ENCODE results near the gene ARHGAP22. TPM values are rescaled to one million over a fixed set of nuclear protein-coding genes. Genes with fewer than 3 reads are reported as not detected.

ARHGAP22 gene
- total RNA-seq, 1 donor from 2014 or later = 1.9 TPM

DNA sequence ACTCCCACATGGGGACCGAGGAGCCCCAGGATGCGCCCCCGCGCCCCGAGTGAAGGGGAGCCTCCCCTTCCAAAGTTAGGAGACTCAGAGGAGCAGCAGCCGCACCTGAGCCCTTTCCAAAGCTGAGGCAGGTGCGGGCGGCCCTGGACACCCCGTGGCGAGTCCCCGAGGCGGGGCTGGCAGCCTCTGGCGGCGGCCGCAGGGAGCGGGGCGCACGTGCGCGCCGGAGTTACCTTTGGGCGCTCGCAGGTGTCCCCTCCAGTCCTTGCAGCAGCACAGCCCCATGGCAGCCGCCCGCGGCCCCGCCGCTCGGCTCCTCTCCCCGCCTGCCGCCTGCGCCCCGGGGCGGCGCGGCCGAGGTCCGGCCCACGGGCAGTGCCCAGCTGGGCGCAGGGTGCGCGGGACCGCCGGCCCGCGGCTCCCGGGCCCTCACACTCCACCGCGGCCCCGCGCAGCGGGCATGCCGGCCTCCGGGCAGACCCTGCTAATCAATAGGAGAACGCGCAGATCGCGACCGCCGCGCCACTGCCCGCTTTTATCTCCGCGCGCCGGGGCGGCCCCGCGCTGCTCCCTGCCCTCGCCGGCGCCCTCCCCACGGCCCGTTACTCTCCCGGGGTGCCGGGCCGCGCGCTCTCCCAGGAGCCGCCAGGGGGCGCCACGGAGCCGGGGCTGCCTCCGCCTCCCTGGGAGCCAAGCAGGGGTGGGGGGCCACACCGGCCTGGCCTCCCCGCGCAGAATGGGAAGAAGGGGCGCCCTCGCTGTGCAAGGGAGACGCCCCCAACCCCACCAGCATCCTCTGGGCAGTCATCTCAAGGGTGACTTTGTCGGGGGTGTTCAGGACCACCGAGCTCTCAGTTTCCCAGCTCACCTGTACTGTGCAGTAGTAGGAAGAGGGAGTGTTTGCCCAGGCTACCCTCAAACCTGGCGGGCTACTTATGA is 80.8 kb downstream of the ARHGAP22 start:
- peaks cover 6% of the 10 kb centered on the region for H3K27me3 Mint-ChIP-seq (ENCODE audit: unreplicated experiment)
- no peaks in the 10 kb centered on the region for H3K36me3 Mint-ChIP-seq (ENCODE audit: low read depth, unreplicated experiment)
- H3K4me1 Mint-ChIP-seq (ENCODE audit: unreplicated experiment) = peaks cover 6% of the 10 kb centered on the region
- TF ChIP-seq, protein P1, sequence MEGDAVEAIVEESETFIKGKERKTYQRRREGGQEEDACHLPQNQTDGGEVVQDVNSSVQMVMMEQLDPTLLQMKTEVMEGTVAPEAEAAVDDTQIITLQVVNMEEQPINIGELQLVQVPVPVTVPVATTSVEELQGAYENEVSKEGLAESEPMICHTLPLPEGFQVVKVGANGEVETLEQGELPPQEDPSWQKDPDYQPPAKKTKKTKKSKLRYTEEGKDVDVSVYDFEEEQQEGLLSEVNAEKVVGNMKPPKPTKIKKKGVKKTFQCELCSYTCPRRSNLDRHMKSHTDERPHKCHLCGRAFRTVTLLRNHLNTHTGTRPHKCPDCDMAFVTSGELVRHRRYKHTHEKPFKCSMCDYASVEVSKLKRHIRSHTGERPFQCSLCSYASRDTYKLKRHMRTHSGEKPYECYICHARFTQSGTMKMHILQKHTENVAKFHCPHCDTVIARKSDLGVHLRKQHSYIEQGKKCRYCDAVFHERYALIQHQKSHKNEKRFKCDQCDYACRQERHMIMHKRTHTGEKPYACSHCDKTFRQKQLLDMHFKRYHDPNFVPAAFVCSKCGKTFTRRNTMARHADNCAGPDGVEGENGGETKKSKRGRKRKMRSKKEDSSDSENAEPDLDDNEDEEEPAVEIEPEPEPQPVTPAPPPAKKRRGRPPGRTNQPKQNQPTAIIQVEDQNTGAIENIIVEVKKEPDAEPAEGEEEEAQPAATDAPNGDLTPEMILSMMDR (IDR thresholded peaks at IDR 0.05; ENCODE audit: unreplicated experiment) = peak; percentile 83
- peak; percentile 55 for DNase-seq (ENCODE audit: low spot score)
- H3K27ac Mint-ChIP-seq (ENCODE audit: unreplicated experiment) = no peak overlapping the region
- H3K4me3 Mint-ChIP-seq (ENCODE audit: unreplicated experiment) = peak overlapping the region; percentile 82
- no peaks in the 10 kb centered on the region for H3K9me3 Mint-ChIP-seq (ENCODE audit: unreplicated experiment)

DNA sequence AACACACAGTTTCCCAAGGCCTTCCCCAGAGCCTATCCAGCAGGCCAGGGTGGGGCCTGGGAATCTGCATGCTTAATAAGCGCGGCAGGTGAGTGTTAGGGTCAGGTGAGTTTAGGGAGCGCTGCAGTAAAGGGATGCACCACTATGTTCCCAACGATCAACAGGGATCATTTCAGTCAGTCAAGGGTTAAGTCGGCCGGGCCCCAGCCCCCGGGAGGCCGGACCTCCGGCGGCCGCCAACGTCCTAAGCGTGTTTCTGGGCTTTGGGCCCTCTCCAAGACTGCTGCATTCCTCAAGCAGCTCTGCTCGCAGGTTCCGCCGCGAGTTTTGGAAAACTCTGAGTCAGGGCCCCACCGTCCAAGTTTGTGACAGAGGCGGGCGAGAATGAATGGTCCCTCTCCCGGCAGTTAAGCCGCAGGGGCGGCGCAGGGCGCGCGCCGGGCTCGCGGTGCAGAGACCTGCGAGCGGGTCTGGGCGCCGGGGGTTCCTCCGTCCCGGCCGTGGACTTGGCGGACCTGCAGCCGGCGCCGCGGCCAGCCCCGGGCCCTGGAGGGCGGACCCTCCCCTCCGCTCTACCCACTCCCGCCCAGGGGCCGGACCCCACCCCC is 81.6 kb downstream of the ARHGAP22 start:
- no peak overlapping the region for H3K27ac Mint-ChIP-seq (ENCODE audit: unreplicated experiment)
- no peaks in the 10 kb centered on the region for H3K36me3 Mint-ChIP-seq (ENCODE audit: low read depth, unreplicated experiment)
- peak overlapping the region; percentile 89 for H3K4me3 Mint-ChIP-seq (ENCODE audit: unreplicated experiment)
- TF ChIP-seq, protein P1 (IDR thresholded peaks at IDR 0.05; ENCODE audit: unreplicated experiment) = no peak
- peaks cover 6% of the 10 kb centered on the region for H3K27me3 Mint-ChIP-seq (ENCODE audit: unreplicated experiment)
- H3K9me3 Mint-ChIP-seq (ENCODE audit: unreplicated experiment) = no peaks in the 10 kb centered on the region
- peaks cover 6% of the 10 kb centered on the region for H3K4me1 Mint-ChIP-seq (ENCODE audit: unreplicated experiment)
- DNase-seq (ENCODE audit: low spot score) = peak; percentile 46

DNA sequence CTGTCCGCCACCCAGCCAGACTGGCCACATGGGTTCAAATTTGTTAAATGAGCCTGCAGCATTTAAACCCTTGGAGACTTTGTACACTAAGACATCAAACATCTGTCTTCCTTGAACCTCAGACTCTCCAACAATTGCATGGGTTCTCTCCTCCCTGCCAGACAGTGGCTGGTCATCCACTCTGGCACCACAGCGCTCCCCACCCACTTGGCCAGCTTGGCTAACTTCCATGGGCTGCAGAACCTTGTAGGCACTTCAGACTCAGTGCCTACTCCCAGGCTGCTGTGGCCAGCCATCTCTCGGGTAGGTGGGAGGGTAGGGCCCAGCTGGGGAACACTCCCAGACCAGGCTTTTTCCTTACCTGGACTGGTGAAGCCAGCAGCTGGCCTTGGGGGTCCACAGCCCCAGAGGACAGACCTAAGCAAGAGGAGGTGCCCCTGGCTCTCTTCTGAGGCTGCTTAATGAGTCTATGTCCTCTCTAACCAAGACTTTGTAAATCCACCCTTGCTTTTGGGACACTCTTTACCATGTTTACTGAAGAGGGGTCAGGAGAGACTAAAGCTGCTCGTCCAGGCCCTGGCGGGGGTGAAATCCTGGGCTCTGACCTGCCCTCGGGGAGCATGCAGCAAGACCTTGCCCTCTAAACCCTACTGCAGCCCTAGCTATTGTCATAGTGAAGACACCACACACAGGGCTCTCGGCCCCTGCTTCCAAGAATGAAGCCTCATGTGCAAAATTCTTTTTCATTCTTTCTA is 82.7 kb downstream of the ARHGAP22 start:
- Mint-ChIP-seq H3K36me3 (ENCODE audit: low read depth, unreplicated experiment) (no peaks in the 10 kb centered on the region), H3K4me3 (ENCODE audit: unreplicated experiment) (no peak overlapping the region), H3K27me3 (ENCODE audit: unreplicated experiment) (peaks cover 4% of the 10 kb centered on the region), H3K27ac (ENCODE audit: unreplicated experiment) (no peak overlapping the region), H3K9me3 (ENCODE audit: unreplicated experiment) (no peaks in the 10 kb centered on the region), H3K4me1 (ENCODE audit: unreplicated experiment) (peaks cover 6% of the 10 kb centered on the region)
- no peak for DNase-seq (ENCODE audit: low spot score)
- TF ChIP-seq, protein P1 (IDR thresholded peaks at IDR 0.05; ENCODE audit: unreplicated experiment) = no peak

DNA sequence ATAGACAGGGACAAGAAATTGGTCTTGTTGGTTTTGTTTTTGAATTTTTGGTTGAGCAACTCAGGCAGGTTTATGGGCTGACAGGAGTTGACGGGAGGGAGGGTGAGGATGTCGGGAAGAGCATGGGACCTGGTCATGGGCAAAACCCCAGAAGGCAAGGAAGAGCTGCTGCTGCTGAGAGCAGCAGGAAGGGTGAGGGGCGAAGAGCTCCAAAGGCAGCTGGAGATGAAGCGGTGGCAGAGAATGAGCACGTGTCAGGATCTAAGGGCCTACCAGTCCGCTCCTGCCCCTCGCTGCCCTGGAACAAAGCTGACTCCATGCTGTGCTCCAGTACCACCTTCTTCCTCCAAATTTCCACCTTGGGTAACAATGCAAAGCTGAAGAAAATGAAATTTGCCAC is 84.3 kb downstream of the ARHGAP22 start:
- H3K36me3 Mint-ChIP-seq (ENCODE audit: low read depth, unreplicated experiment) = no peaks in the 10 kb centered on the region
- H3K27ac Mint-ChIP-seq (ENCODE audit: unreplicated experiment) = peak overlapping the region; percentile 24
- H3K9me3 Mint-ChIP-seq (ENCODE audit: unreplicated experiment) = no peaks in the 10 kb centered on the region
- peaks cover 4% of the 10 kb centered on the region for H3K27me3 Mint-ChIP-seq (ENCODE audit: unreplicated experiment)
- no peaks in the 10 kb centered on the region for H3K4me1 Mint-ChIP-seq (ENCODE audit: unreplicated experiment)
- no peak for DNase-seq (ENCODE audit: low spot score)
- TF ChIP-seq, protein P1 (IDR thresholded peaks at IDR 0.05; ENCODE audit: unreplicated experiment) = no peak
- H3K4me3 Mint-ChIP-seq (ENCODE audit: unreplicated experiment) = no peak overlapping the region
